ENCODE results near the gene AURKAIP1. TPM values are rescaled to one million over a fixed set of nuclear protein-coding genes. Genes with fewer than 3 reads are reported as not detected.

Gene AURKAIP1
- total and polyA plus RNA-seq, 9 of the 15 experiments (the other 6 are each of a cell fraction or from before 2014, with no cell fraction given): 7.8 to 478 (median 92.0) TPM

GRCh38 chr1:1365875-1366698 is 8.9 kb downstream of the AURKAIP1 start:
- no peaks in the 10 kb centered on the region; a peak in 1 of 5 replicates for H3K27me3 ChIP-seq (ENCODE audit: control insufficient read depth in 2 of 2, insufficient read depth in 2 of 2, low read length in 2 of 2)
- no peak for FAIRE-seq
- H3K4me3 ChIP-seq: no peak overlapping the region
- ChIA-PET CTCF (ENCODE audit: low intra/inter-chr PET ratio) (no interaction called here), POLR2A (interaction anchor here (0.8 kb wide), 1 partner anchor 54 kb away, joined by 3 read pairs; no protein-coding TSS in a partner anchor)
- peaks cover 0 to 17% of the 10 kb centered on the region in 2 experiments; a peak in 2 of 5 replicates for H3K4me1 ChIP-seq (replicated peaks in 1 of 2; ENCODE audit: control insufficient read depth in 2 of 2, insufficient read depth in 2 of 2, low read length in 2 of 2)
- no peaks in the 10 kb centered on the region for H3K79me2 ChIP-seq (ENCODE audit: control insufficient read depth, insufficient read depth, low read length)
- DNase-seq (ENCODE audit: extremely low read depth in 1 of 4, low spot score in 3 of 4): no peak
- no peak overlapping the region for H3K9ac ChIP-seq (ENCODE audit: insufficient read depth in 1 of 2, low read depth in 2 of 2, low read length in 2 of 2)
- WGBS (ENCODE audit: insufficient coverage, low coverage, missing lambda C conversion rate): 25% methylated on average over 10 of the region's 10 CpGs
- no peak overlapping the region for H3K27ac ChIP-seq (ENCODE audit: extremely low read depth, low read depth, low read length)
- H3K4me2 ChIP-seq (ENCODE audit: insufficient read depth, low read length): no peak overlapping the region
- H3K36me3 ChIP-seq (ENCODE audit: control insufficient read depth, insufficient read depth, low read length): no peaks in the 10 kb centered on the region; the same call in 2 of the 3 replicates
- intact Hi-C loops (cut with micrococcal nuclease) (no loop called here), in situ Hi-C loops (cut with MboI) (loop anchor here (10.0 kb wide), 1 partner anchor 549 kb away; the partner anchor contains the start of genes CALML6 and TMEM52)
- no peaks in the 10 kb centered on the region for H4K20me1 ChIP-seq (replicated peaks; ENCODE audit: control insufficient read depth, insufficient read depth, low read length)
- no peaks in the 10 kb centered on the region for H3K9me1 ChIP-seq (ENCODE audit: control insufficient read depth, insufficient read depth, low read length)
- BruUV-seq (replicated peaks): no TSS peak
- ATAC-seq: no peak
- H2AFZ ChIP-seq (ENCODE audit: low read depth, low read length): no peak overlapping the region
- peaks cover 10% of the 10 kb centered on the region for H3K9me3 ChIP-seq (replicated peaks; ENCODE audit: control insufficient read depth, insufficient read depth, low read depth, low read length)
- TF ChIP-seq ELF2 (CRISPR knock-in tag; IDR thresholded peaks at IDR 0.05): no peak
- 0 out of 2 replicates have a peak, but pooled peaks have one; percentile 76 for TF ChIP-seq LARP7 (IDR thresholded peaks at IDR 0.05)
- peak; percentile 33; the same call in 1 of the 2 replicates for TF ChIP-seq SMARCA5 (IDR thresholded peaks at IDR 0.05)
- TF ChIP-seq PHF20 (IDR thresholded peaks at IDR 0.05; ENCODE audit: partially characterized antibody): peak; percentile 9
- TF ChIP-seq SNIP1 (IDR thresholded peaks at IDR 0.05; ENCODE audit: low read depth): no peak
- no peak for TF ChIP-seq SLC30A9 (CRISPR knock-in tag; IDR thresholded peaks at IDR 0.05)
- peak; percentile 87 for TF ChIP-seq TSC22D4 (tag; IDR thresholded peaks at IDR 0.05)
- TF ChIP-seq ZNF143 (CRISPR knock-in tag; IDR thresholded peaks at IDR 0.05): no peak
- TF ChIP-seq ZNF274 (IDR thresholded peaks at IDR 0.05; ENCODE audit: borderline replicate concordance, low read depth, low read length): no peak
- TF ChIP-seq EZH2 (IDR thresholded peaks at IDR 0.05; ENCODE audit: borderline replicate concordance, low read depth, low read length): no peak
- TF ChIP-seq ARID4B (CRISPR knock-in tag; IDR thresholded peaks at IDR 0.05): 0 out of 2 replicates have a peak, but pooled peaks have one; percentile 1
- TF ChIP-seq SMAD2 (IDR thresholded peaks at IDR 0.05; ENCODE audit: low read depth, low read length): no peak
- no peak for TF ChIP-seq TEAD1 (CRISPR knock-in tag; IDR thresholded peaks at IDR 0.05)
- no peak for TF ChIP-seq GTF2E2 (tag; IDR thresholded peaks at IDR 0.05)
- peak; percentile 8 to 10; a peak in 1 of 4 replicates for TF ChIP-seq TRIM24 (IDR thresholded peaks at IDR 0.05)
- 0 out of 2 replicates have a peak, but pooled peaks have one; percentile 43 for TF ChIP-seq PHB2 (IDR thresholded peaks at IDR 0.05; ENCODE audit: low read depth)
- no peak for TF ChIP-seq CSDE1 (IDR thresholded peaks at IDR 0.05)
- 0 out of 4 replicates have a peak, but pooled peaks of 1 of the 2 experiments have one; percentile 3 for TF ChIP-seq SIX5 (IDR thresholded peaks at IDR 0.05; ENCODE audit: borderline replicate concordance in 1 of 2, insufficient read depth in 1 of 2, low read depth in 1 of 2, low read length in 2 of 2)

All from K562 (cell line).